ENCODE measurements around the gene SLC39A13. TPM values are rescaled to one million over a fixed set of nuclear protein-coding genes. Genes with fewer than 3 reads are reported as not detected.

The SLC39A13 gene
- total RNA-seq, 4 donors from 2014 or later, result 68.8 to 218 (median 78.9) TPM

GRCh38 chr11:47443028-47443700 lies 34.8 kb downstream of the SLC39A13 start:
- H3K36me3 ChIP-seq, result no peaks in the 10 kb centered on the region
- H3K9me3 ChIP-seq, result no peaks in the 10 kb centered on the region
- H3K27ac ChIP-seq, result no peak overlapping the region
- H3K4me3 ChIP-seq, result no peak overlapping the region
- WGBS, 2 donors (ENCODE audit: low coverage in 1 of 2), result 81 to 93% methylated on average over 8 to 12 of the region's 12 CpGs
- TF ChIP-seq POLR2A (IDR thresholded peaks at IDR 0.05) (no peak), CTCF (IDR thresholded peaks at IDR 0.05) (no peak), EP300 (IDR thresholded peaks at IDR 0.05) (no peak), POLR2AphosphoS5 (IDR thresholded peaks at IDR 0.05) (no peak)
- H3K4me1 ChIP-seq, result peaks cover 0 to 2% (median 0%) of the 10 kb centered on the region in 3 donors
- ATAC-seq, result no peak
- H3K27me3 ChIP-seq, result no peaks in the 10 kb centered on the region

DNA sequence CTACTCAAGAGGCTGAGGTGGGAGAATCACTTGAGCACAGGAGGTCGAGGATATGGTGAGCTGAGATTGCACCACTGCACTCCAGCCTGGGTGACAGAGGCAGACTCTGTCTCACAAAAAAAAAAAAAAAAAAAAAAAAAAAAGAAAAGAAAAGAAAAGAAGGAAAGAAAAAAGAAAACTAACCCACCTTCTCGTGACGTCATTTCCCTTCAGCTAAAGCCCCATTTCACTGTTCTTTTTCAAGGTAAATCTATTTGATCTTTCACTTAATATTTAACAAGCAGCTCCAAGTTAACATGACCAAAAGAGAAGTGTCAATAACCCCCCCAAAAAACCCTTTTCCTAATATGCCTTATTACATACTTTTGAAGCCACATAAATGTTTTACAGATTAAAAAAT lies 35.4 kb downstream of the SLC39A13 start:
- TF ChIP-seq EP300 (IDR thresholded peaks at IDR 0.05) (no peak), CTCF (IDR thresholded peaks at IDR 0.05) (no peak), POLR2A (IDR thresholded peaks at IDR 0.05) (no peak)
- 67 to 82% methylated on average over 3 of the region's 3 CpGs for WGBS, 2 donors (ENCODE audit: low coverage in 1 of 2)
- H3K9me3 ChIP-seq, result no peaks in the 10 kb centered on the region
- H3K36me3 ChIP-seq, result no peaks in the 10 kb centered on the region
- H3K4me3 ChIP-seq, result no peak overlapping the region
- ATAC-seq, result no peak
- H3K4me1 ChIP-seq, result no peaks in the 10 kb centered on the region
- no peak overlapping the region for H3K27ac ChIP-seq
- no peaks in the 10 kb centered on the region for H3K27me3 ChIP-seq

- ATAC-seq, result no peak
- 87 to 93% methylated on average over 4 of the region's 4 CpGs for WGBS, 2 donors (ENCODE audit: low coverage in 1 of 2)
- no peak overlapping the region for H3K4me3 ChIP-seq
Measured at GRCh38 chr11:47445840-47446239, 37.5 kb downstream of the SLC39A13 start.

GRCh38 chr11:47446833-47447232 lies 38.4 kb downstream of the SLC39A13 start:
- TF ChIP-seq CTCF (IDR thresholded peaks at IDR 0.05), result no peak
- TF ChIP-seq POLR2A (IDR thresholded peaks at IDR 0.05), result no peak
- no peak for TF ChIP-seq EP300 (IDR thresholded peaks at IDR 0.05)
- no peak for TF ChIP-seq POLR2AphosphoS5 (IDR thresholded peaks at IDR 0.05)
- no peaks in the 10 kb centered on the region for H3K27me3 ChIP-seq
- ATAC-seq, result no peak

More at GRCh38 chr11:47445840-47446239, 37.5 kb downstream of the SLC39A13 start:
- H3K4me1 ChIP-seq, result no peaks in the 10 kb centered on the region
- no peaks in the 10 kb centered on the region for H3K27me3 ChIP-seq
- H3K36me3 ChIP-seq, result no peaks in the 10 kb centered on the region
- TF ChIP-seq POLR2A (IDR thresholded peaks at IDR 0.05) (no peak), CTCF (IDR thresholded peaks at IDR 0.05) (no peak), EP300 (IDR thresholded peaks at IDR 0.05) (no peak), POLR2AphosphoS5 (IDR thresholded peaks at IDR 0.05) (no peak)
- H3K9me3 ChIP-seq, result no peaks in the 10 kb centered on the region
- no peak overlapping the region for H3K27ac ChIP-seq

DNA sequence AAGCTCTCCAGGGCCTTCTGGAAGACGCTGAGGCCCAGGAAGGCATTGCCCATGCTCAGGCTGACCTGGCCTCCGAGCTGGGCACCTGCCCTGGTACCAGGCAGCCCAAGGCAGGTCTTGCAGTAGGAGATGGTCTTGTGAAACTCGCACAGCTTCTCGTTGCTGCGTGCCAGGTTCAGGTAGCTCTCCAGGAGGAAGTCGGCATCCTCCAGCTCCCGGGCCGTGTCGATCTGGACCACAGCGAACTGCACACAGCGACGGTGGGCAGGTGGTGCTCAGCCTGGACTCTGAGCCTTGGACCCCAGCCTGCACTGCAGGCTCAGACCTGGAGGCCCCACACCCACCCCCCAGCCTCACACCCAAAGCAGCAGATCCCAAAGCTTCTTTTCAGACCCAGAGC lies 39.5 kb downstream of the SLC39A13 start:
- no CpG with 5 or more reads among the region's 12 CpGs for WGBS, 2 donors (ENCODE audit: low coverage in 1 of 2)
- Histone ChIP-seq H3K36me3 (no peaks in the 10 kb centered on the region), H3K4me3 (no peak overlapping the region), H3K4me1 (no peaks in the 10 kb centered on the region), H3K9me3 (no peaks in the 10 kb centered on the region), H3K27ac (no peak overlapping the region), H3K27me3 (no peaks in the 10 kb centered on the region)
- no peak for ATAC-seq
- TF ChIP-seq EP300 (IDR thresholded peaks at IDR 0.05) (no peak), CTCF (IDR thresholded peaks at IDR 0.05) (no peak), POLR2A (IDR thresholded peaks at IDR 0.05) (no peak), POLR2AphosphoS5 (IDR thresholded peaks at IDR 0.05) (no peak)

More at GRCh38 chr11:47446833-47447232, 38.4 kb downstream of the SLC39A13 start:
- Histone ChIP-seq H3K4me3 (no peak overlapping the region), H3K9me3 (no peaks in the 10 kb centered on the region), H3K4me1 (no peaks in the 10 kb centered on the region), H3K27ac (no peak overlapping the region), H3K36me3 (no peaks in the 10 kb centered on the region)
- WGBS, 2 donors (ENCODE audit: low coverage in 1 of 2), result 87 to 97% methylated on average over 7 to 8 of the region's 9 CpGs

Data from gastroesophageal sphincter (tissue), 4 donors.